ENCODE results near the gene UCK2. TPM values are rescaled to one million over a fixed set of nuclear protein-coding genes. Genes with fewer than 3 reads are reported as not detected.

The UCK2 gene
- total and polyA plus RNA-seq, 2 of the 8 experiments (the other 6 are each of a cell fraction or from before 2014, with no cell fraction given): 103 to 109 TPM

- TF ChIP-seq ATF3 (IDR thresholded peaks at IDR 0.05; ENCODE audit: insufficient read depth, low read depth, low read length) (no peak), E2F6 (IDR thresholded peaks at IDR 0.05) (no peak), BACH1 (IDR thresholded peaks at IDR 0.05; ENCODE audit: low read length) (no peak), RAD21 (IDR thresholded peaks at IDR 0.05 in 1 of 2, conservative IDR thresholded peaks at IDR 0.05 in 1 of 2; ENCODE audit: low read depth in 2 of 2, low read length in 2 of 2) (no peak), CTBP2 (IDR thresholded peaks at IDR 0.05; ENCODE audit: borderline replicate concordance, insufficient read depth, insufficient read length, low read length) (no peak), KDM4A (IDR thresholded peaks at IDR 0.05; ENCODE audit: low read depth, low read length, severe bottlenecking) (no peak), MAX (IDR thresholded peaks at IDR 0.05) (no peak), EGR1 (IDR thresholded peaks at IDR 0.05; ENCODE audit: borderline replicate concordance, low read depth, low read length) (no peak), RNF2 (IDR thresholded peaks at IDR 0.05; ENCODE audit: borderline replicate concordance, low read depth, low read length, missing control alignments, poor library complexity, severe bottlenecking) (no peak)
These were observed 85.2 kb downstream of the UCK2 start (continued) for GRCh38 chr1:165912638-165913037.

Measured in H1 (cell line).